H1 (cell line): ENCODE measurements around the gene GEN1. TPM values are rescaled to one million over a fixed set of nuclear protein-coding genes. Genes with fewer than 3 reads are reported as not detected.
A peak's percentile ranks its signal among the peaks of the same experiment; 100 is the strongest.

Source experiments
- CTCF ChIA-PET: fragments of 300-600 bp; sonication (Branson Sonifier 250); formaldehyde crosslinking; loops from one replicate; lab custom pipeline; 2021; ENCODE audit not compliant: partially characterized antibody; lab: Charles Lee
- POLR2A ChIA-PET: fragments of 300-600 bp; sonication (Branson Sonifier 250); formaldehyde crosslinking; loops from one replicate; lab custom pipeline; 2021; ENCODE audit warnings: inconsistent platforms; ENCODE audit not compliant: partially characterized antibody; lab: Charles Lee
- DNase-seq, 2 experiments: peaks; one replicate each; pipeline versions ENCODE4 v3.0.0 to v3.0.0-alpha.2; 2010 to 2022; ENCODE audit warnings: low spot score in 2 of 2, low read depth in 1 of 2, mixed read lengths in 1 of 2
- FAIRE-seq: peaks from 2 replicates; lab custom pipeline; 2011; peaks lifted over from hg19 to GRCh38; lab: Jason Lieb, UNC
- H2AFZ ChIP-seq: 2 replicates; pipeline ENCODE4 v1.8.1; 2012; ENCODE audit warnings: low read length, inconsistent platforms
- H2AK5ac ChIP-seq: 2 replicates; pipeline ENCODE4 v1.6.1; 2013; ENCODE audit warnings: low read depth, low read length
- H2BK120ac ChIP-seq: replicated peaks from 2 replicates; pipeline ENCODE3; 2013; ENCODE audit warnings: low read depth, low read length, inconsistent platforms
- H2BK12ac ChIP-seq: 2 replicates; pipeline ENCODE4 v1.6.1; 2013; ENCODE audit warnings: low read depth, low read length
- H2BK15ac ChIP-seq: 2 replicates; pipeline ENCODE4 v1.6.1; 2013; ENCODE audit warnings: low read length
- H2BK20ac ChIP-seq: 2 replicates; pipeline ENCODE4 v1.6.1; 2013; ENCODE audit warnings: low read length
- H2BK5ac ChIP-seq: 2 replicates; pipeline ENCODE4 v1.6.1; 2013; ENCODE audit warnings: low read depth, low read length
- H3K14ac ChIP-seq: 2 replicates; pipeline ENCODE4 v1.6.1; 2013; ENCODE audit warnings: inconsistent platforms; ENCODE audit not compliant: insufficient read length
- H3K18ac ChIP-seq: 2 replicates; pipeline ENCODE4 v1.6.1; 2013; ENCODE audit warnings: low read length; ENCODE audit errors: extremely low read depth
- H3K23ac ChIP-seq: 2 replicates; pipeline ENCODE4 v1.6.1; 2013; ENCODE audit warnings: inconsistent platforms; ENCODE audit not compliant: insufficient read length
- H3K23me2 ChIP-seq: 2 replicates; pipeline ENCODE4 v1.6.1; 2013; ENCODE audit warnings: low read depth, low read length
- H3K27ac ChIP-seq: 2 replicates; pipeline ENCODE4 v1.6.1; 2011; ENCODE audit warnings: low read depth, low read length, inconsistent platforms
- H3K27me3 ChIP-seq, 4 experiments: replicated peaks in 1 of 4; 1 replicate in 1 of 4; 2 replicates in 3 of 4; pipeline versions ENCODE4 v1.6.1 to v1.8.1; 2011 to 2013; ENCODE audit warnings: low read length in 3 of 4, mild to moderate bottlenecking in 3 of 4, inconsistent platforms in 2 of 4, mixed read lengths in 2 of 4, moderate library complexity in 1 of 4; ENCODE audit not compliant: control insufficient read depth in 3 of 4, insufficient read depth in 3 of 4; ENCODE audit errors: extremely low read depth in 1 of 4
- H3K36me3 ChIP-seq, 4 experiments: 2 replicates each; pipeline versions ENCODE4 v1.6.1 to v1.8.1; 2011 to 2013; ENCODE audit warnings: mild to moderate bottlenecking in 4 of 4, low read length in 3 of 4, moderate library complexity in 2 of 4, control low read depth in 1 of 4, inconsistent platforms in 1 of 4; ENCODE audit not compliant: insufficient read depth in 4 of 4, control insufficient read depth in 2 of 4
- H3K4ac ChIP-seq: replicated peaks from 2 replicates; pipeline ENCODE3; 2013; ENCODE audit warnings: low read length, low read depth, mixed read lengths, inconsistent platforms; ENCODE audit not compliant: insufficient read length
- H3K4me1 ChIP-seq, 4 experiments: replicated peaks in 1 of 4; 1 replicate in 1 of 4; 2 replicates in 3 of 4; pipeline versions ENCODE4 v1.6.1 to v1.8.1; 2011 to 2013; ENCODE audit warnings: low read length in 3 of 4, inconsistent platforms in 2 of 4, mixed read lengths in 1 of 4; ENCODE audit not compliant: insufficient read depth in 4 of 4, control insufficient read depth in 3 of 4
- H3K4me2 ChIP-seq, 2 experiments: 2 replicates each; pipeline versions ENCODE4 v1.6.1 to v1.8.1; 2011 to 2013; ENCODE audit warnings: low read depth in 2 of 2, low read length in 2 of 2, control low read depth in 1 of 2, inconsistent platforms in 1 of 2, mild to moderate bottlenecking in 1 of 2; ENCODE audit not compliant: insufficient read depth in 1 of 2
- H3K4me3 ChIP-seq, 4 experiments: fragments of 200-600, 300-600 bp in 1 of 4; sonication (generic), shearing (Covaris generic), sonication (Bioruptor Twin) in 1 of 4; 2 replicates each; pipeline versions ENCODE4 v1.5.1 to v1.8.1; 2011 to 2016; ENCODE audit warnings: low read length in 4 of 4, low read depth in 3 of 4, control low read depth in 2 of 4, inconsistent platforms in 2 of 4, mild to moderate bottlenecking in 2 of 4, mixed read lengths in 1 of 4, moderate library complexity in 1 of 4; ENCODE audit not compliant: insufficient read depth in 2 of 4; ENCODE audit errors: extremely low read depth in 1 of 4
- H3K56ac ChIP-seq: replicated peaks from 2 replicates; pipeline ENCODE3; 2013; ENCODE audit warnings: low read depth, mild to moderate bottlenecking, mixed read lengths, low read length, inconsistent platforms; ENCODE audit not compliant: insufficient read length
- H3K79me1 ChIP-seq: 2 replicates; pipeline ENCODE4 v1.6.1; 2013; ENCODE audit warnings: low read depth, low read length, control low read depth
- H3K79me2 ChIP-seq, 2 experiments: 2 replicates each; pipeline versions ENCODE4 v1.6.1 to v1.8.1; 2012 to 2013; ENCODE audit warnings: low read length in 2 of 2, mild to moderate bottlenecking in 2 of 2, inconsistent platforms in 1 of 2; ENCODE audit not compliant: insufficient read depth in 2 of 2, control insufficient read depth in 1 of 2
- H3K9ac ChIP-seq, 4 experiments: replicated peaks in 1 of 4; 1 replicate in 1 of 4; 2 replicates in 3 of 4; pipeline versions ENCODE4 v1.6.1 to v1.8.1; 2011 to 2013; ENCODE audit warnings: low read depth in 3 of 4, low read length in 3 of 4, control low read depth in 2 of 4, mild to moderate bottlenecking in 2 of 4, moderate library complexity in 2 of 4, inconsistent platforms in 1 of 4; ENCODE audit errors: extremely low read depth in 1 of 4
- H3K9me3 ChIP-seq, 2 experiments: 2 replicates each; pipeline versions ENCODE4 v1.6.1 to v1.8.1; 2012 to 2013; ENCODE audit warnings: mild to moderate bottlenecking in 2 of 2, moderate library complexity in 2 of 2, control low read depth in 1 of 2, inconsistent platforms in 1 of 2, low read depth in 1 of 2, low read length in 1 of 2, mixed read lengths in 1 of 2; ENCODE audit not compliant: insufficient read depth in 2 of 2
- H4K20me1 ChIP-seq, 2 experiments: replicated peaks in 1 of 2; 2 replicates each; pipeline versions ENCODE3 to v1.8.1; 2011 to 2013; ENCODE audit warnings: inconsistent platforms in 2 of 2, low read length in 2 of 2, mild to moderate bottlenecking in 1 of 2; ENCODE audit not compliant: insufficient read depth in 2 of 2, control insufficient read depth in 1 of 2
- H4K5ac ChIP-seq: 2 replicates; pipeline ENCODE4 v1.6.1; 2013; ENCODE audit warnings: low read length, low read depth, mixed read lengths, inconsistent platforms; ENCODE audit not compliant: insufficient read length
- H4K8ac ChIP-seq: 2 replicates; pipeline ENCODE4 v1.8.0; 2013; ENCODE audit warnings: mild to moderate bottlenecking, moderate library complexity, low read length, inconsistent platforms; ENCODE audit not compliant: insufficient read depth; ENCODE audit errors: extremely low read depth
- H4K91ac ChIP-seq: replicated peaks from 2 replicates; pipeline ENCODE3; 2013; ENCODE audit warnings: low read length, mixed read lengths, inconsistent platforms; ENCODE audit not compliant: insufficient read length
- BACH1 ChIP-seq: IDR thresholded peaks from 2 replicates; pipeline ENCODE4 v1.6.1; 2012; ENCODE audit warnings: low read length, improper control_type of control experiment
- CEBPB ChIP-seq: IDR thresholded peaks from 2 replicates; pipeline ENCODE4 v1.6.1; 2012; ENCODE audit warnings: low read depth, low read length
- CTBP2 ChIP-seq: IDR thresholded peaks from 2 replicates; pipeline ENCODE4 v1.7.0; 2011; ENCODE audit warnings: borderline replicate concordance, mild to moderate bottlenecking, moderate library complexity, mixed read lengths, low read length; ENCODE audit not compliant: insufficient read depth, insufficient read length
- EP300 ChIP-seq, 2 experiments: IDR thresholded peaks; 1 replicate in 1 of 2; 2 replicates in 1 of 2; pipeline ENCODE4 v1.6.1; 2011 to 2012; ENCODE audit warnings: low read depth in 2 of 2, low read length in 2 of 2, mild to moderate bottlenecking in 2 of 2, borderline replicate concordance in 1 of 2, inconsistent platforms in 1 of 2, moderate library complexity in 1 of 2
- GTF2F1 ChIP-seq: IDR thresholded peaks from 2 replicates; pipeline ENCODE4 v1.6.1; 2012; ENCODE audit warnings: low read depth, low read length, improper control_type of control experiment, borderline replicate concordance
- KDM5A ChIP-seq: fragments of 200-600 bp; IDR thresholded peaks from 2 replicates; pipeline ENCODE4 v1.7.1; 2012; ENCODE audit warnings: mild to moderate bottlenecking, low read length, inconsistent platforms, mixed read lengths
- MAFK ChIP-seq: IDR thresholded peaks from 2 replicates; pipeline ENCODE4 v1.6.1; 2012; ENCODE audit warnings: low read depth, mild to moderate bottlenecking, improper control_type of control experiment, low read length
- NANOG ChIP-seq: IDR thresholded peaks from 2 replicates; pipeline ENCODE4 v1.6.1; 2011; ENCODE audit warnings: low read length, low read depth, mild to moderate bottlenecking, inconsistent platforms; ENCODE audit not compliant: insufficient read depth, poor library complexity, severe bottlenecking
- RFX5 ChIP-seq: IDR thresholded peaks from 2 replicates; pipeline ENCODE4 v1.6.1; 2011; ENCODE audit warnings: low read depth, low read length, improper control_type of control experiment, borderline replicate concordance
- SIRT6 ChIP-seq: IDR thresholded peaks from one replicate; pipeline ENCODE4 v1.7.1; 2012; ENCODE audit warnings: low read length, inconsistent platforms
- TBP ChIP-seq: IDR thresholded peaks from 2 replicates; pipeline ENCODE4 v1.6.1; 2011; ENCODE audit warnings: low read depth, low read length, improper control_type of control experiment
- TCF12 ChIP-seq: IDR thresholded peaks from 2 replicates; pipeline ENCODE4 v1.6.1; 2011; ENCODE audit warnings: low read depth, mild to moderate bottlenecking, low read length
- WGBS, 2 experiments: shearing (Covaris generic) in 1 of 2; methylation state at CpG; one replicate each; pipeline versions ENCODE4 v1.1.6 to v1.1.7; 2013 to 2015; ENCODE audit warnings: low lambda C conversion rate in 2 of 2, mixed read lengths in 2 of 2, inconsistent platforms in 1 of 2, low coverage in 1 of 2, missing lambda C conversion rate in 1 of 2; ENCODE audit not compliant: insufficient replicate concordance in 2 of 2, insufficient coverage in 1 of 2, insufficient read length in 1 of 2; ENCODE audit errors: extremely low coverage in 1 of 2, missing lambda C conversion rate in 1 of 2; 5-methylcytosine and 5-hydroxymethylcytosine counted together
- polyA plus RNA-seq, 7 experiments: library from polyadenylated mRNA; depleted of rRNA in 3 of 7; stranded (reverse) in 5 of 7; unstranded in 2 of 7; fragments of >200 nt in 5 of 7; fragments of 200-250 nt in 2 of 7; gene quantifications; 1 replicate in 5 of 7; 2 replicates in 1 of 7; 4 replicates in 1 of 7; pipeline versions ENCODE4 v1.2.1 to v1.2.3, GENCODE V29; 2011 to 2013; ENCODE audit warnings: missing spikeins in 2 of 7, mixed read lengths in 2 of 7
- total RNA-seq: library from RNA; stranded (reverse); fragmentation: NEBNext Ultra II Directional; extraction: Animal tissue kit (Norgen Biotek cat#: 25700); gene quantifications from 2 replicates; pipeline ENCODE4 v1.2.1, GENCODE V29; 2021

Gene GEN1
- total and polyA plus RNA-seq, 2 of the 8 experiments (the other 6 are each of a cell fraction or from before 2014, with no cell fraction given): 6.9 to 19.2 TPM

GRCh38 chr2:17754773-17755425 lies 961 bp downstream of the GEN1 start:
- Histone ChIP-seq H4K5ac (no peak overlapping the region), H3K23me2 (peaks cover 3% of the 10 kb centered on the region; the same call in 1 of the 2 replicates), H2BK5ac (no peak overlapping the region), H3K27me3 (no peaks in the 10 kb centered on the region), H3K4me1 (peaks cover 0 to 7% (median 3%) of the 10 kb centered on the region in 4 experiments; a peak in 3 of 7 replicates), H3K27ac (0 out of 2 replicates have a peak overlapping the region, but pooled peaks have one; percentile 83), H2BK20ac (no peak overlapping the region), H3K4me3 (peak overlapping the region; percentile 86 to 99 (median 93)), H4K91ac (no peak overlapping the region), H3K23ac (no peak overlapping the region), H3K4ac (no peak overlapping the region), H3K56ac (no peak overlapping the region), H3K79me2 (peaks cover 6 to 89% of the 10 kb centered on the region in 2 experiments; a peak in 3 of 4 replicates), H2BK15ac (no peak overlapping the region), H3K9me3 (no peaks in the 10 kb centered on the region), H3K18ac (no peak overlapping the region), H3K79me1 (0 out of 2 replicates have a peak, but pooled peaks cover 2% of the 10 kb centered on the region), H3K36me3 (0 out of 8 replicates have a peak, but pooled peaks cover 0 to 3% (median 0%) of the 10 kb centered on the region in 4 experiments), H2AFZ (peak overlapping the region; percentile 39; the same call in 1 of the 2 replicates), H4K20me1 (peaks cover 0 to 2% of the 10 kb centered on the region in 2 experiments), H3K4me2 (peak overlapping the region; percentile 76 to 82), H3K14ac (no peak overlapping the region), H4K8ac (no peak overlapping the region), H2BK120ac (no peak overlapping the region), H3K9ac (peak overlapping the region; percentile 56 to 90 (median 74); a peak in 6 of 7 replicates), H2BK12ac (no peak overlapping the region), H2AK5ac (no peak overlapping the region)
- CTCF ChIA-PET: interaction anchor here (0.8 to 1.6 kb wide), 2 partner anchors 25 to 35 kb away, joined by 3 to 5 read pairs; no protein-coding TSS in a partner anchor
- POLR2A ChIA-PET: interaction anchor here (1.0 to 1.9 kb wide), 6 partner anchors 13 to 216 kb away, joined by 3 to 6 read pairs (median 4); no protein-coding TSS in a partner anchor
- FAIRE-seq: no peak
- DNase-seq: no peak
- WGBS, 2 experiments: 23% methylated on average over 8 of the region's 8 CpGs; no CpG with 5 or more reads in 1 of the 2 experiments
- TF ChIP-seq CTBP2: no peak
- no peak for TF ChIP-seq SIRT6
- TF ChIP-seq EP300 (IDR thresholded peaks at IDR 0.05; ENCODE audit: borderline replicate concordance in 1 of 2, low read depth in 2 of 2, low read length in 2 of 2): no peak
- TF ChIP-seq TCF12: no peak
- no peak for TF ChIP-seq BACH1
- TF ChIP-seq TBP: no peak
- TF ChIP-seq RFX5: no peak
- no peak for TF ChIP-seq NANOG
- TF ChIP-seq KDM5A: no peak
- no peak for TF ChIP-seq GTF2F1
- TF ChIP-seq CEBPB: no peak
- no peak for TF ChIP-seq MAFK
